ENCODE data around the gene COX6B1. TPM values are rescaled to one million over a fixed set of nuclear protein-coding genes. Genes with fewer than 3 reads are reported as not detected.
"Not testable (repeated sequence)": the region's sequence is repeated elsewhere in the genome, so short reads cannot be mapped to it uniquely, and the experiment has no call there.

Gene COX6B1
- total RNA-seq, 2 experiments from 2014 or later: 426 to 431 TPM

GRCh38 chr19:35655600-35655999 lies 7.5 kb downstream of the COX6B1 start:
- ChIA-PET CTCF (interaction anchor here (1.1 to 1.2 kb wide), 2 partner anchors 9 to 37 kb away, joined by 3 to 5 read pairs; no protein-coding TSS in a partner anchor), POLR2A (no interaction called here)

- POLR2A ChIA-PET: no interaction called here
- CTCF ChIA-PET: interaction anchor here (1.2 kb wide), 1 partner anchor 36 kb away, joined by 5 read pairs; no protein-coding TSS in a partner anchor
Measured at GRCh38 chr19:35656700-35657099, 8.6 kb downstream of the COX6B1 start.

DNA sequence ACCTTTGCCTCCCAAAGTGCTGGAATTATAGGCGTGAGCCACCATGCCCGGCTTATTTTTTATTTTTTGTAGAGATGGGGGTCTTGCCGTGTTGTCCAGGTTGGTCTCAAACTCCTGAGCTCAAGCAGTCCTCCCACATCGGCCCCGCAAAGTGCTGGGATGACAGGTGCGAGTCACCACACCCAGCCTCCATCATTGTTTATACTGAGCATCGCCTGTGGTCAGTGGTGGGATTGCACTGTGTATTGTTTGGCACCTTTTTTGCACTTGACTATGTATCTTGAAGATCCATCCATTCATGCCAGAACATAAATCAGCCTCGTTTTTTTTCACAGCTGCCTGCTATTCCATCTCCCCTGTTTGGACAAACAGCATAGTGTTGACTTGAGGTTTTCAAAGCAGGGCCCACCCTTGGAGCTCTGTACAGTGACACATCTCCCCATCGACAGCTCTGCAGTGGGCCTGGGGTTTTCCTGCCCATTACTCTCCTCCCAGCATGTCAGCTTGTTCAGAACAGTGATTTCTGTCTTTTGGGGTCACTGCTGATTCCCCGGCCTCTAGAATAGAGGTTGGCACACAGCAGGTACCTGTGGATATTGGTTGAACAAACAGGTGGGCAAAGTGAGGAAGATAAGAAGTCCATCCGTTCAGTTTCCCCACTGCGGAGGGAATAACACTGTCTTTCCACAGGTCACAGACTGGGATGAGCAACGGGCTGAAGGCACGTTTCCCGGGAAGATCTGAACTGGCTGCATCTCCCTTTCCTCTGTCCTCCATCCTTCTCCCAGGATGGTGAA lies 10.0 kb downstream of the COX6B1 start:
- CTCF ChIA-PET: no interaction called here
- POLR2A ChIA-PET: interaction anchor here (1.1 kb wide), 1 partner anchor 10 kb away, joined by 3 read pairs; the partner anchor contains the start of gene COX6B1

DNA sequence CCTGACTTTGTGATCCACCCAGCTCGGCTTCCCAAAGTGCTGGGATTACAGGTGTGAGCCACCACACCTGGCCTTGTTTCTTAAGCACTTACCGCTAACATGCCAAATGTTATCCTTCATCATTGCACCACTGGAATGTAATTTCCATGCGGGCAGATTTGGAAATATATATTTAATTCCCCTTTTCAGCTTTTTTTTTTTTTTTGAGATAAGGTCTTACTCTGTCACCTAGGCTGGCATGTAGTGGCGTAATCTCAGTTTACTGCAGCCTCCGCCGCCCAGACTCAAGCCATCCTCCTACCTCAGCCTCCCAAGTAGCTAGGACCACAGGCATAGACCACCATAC lies 13.8 kb downstream of the COX6B1 start:
- ChIA-PET POLR2A (interaction anchor here (0.6 to 0.7 kb wide), 3 partner anchors 57 to 1109 kb away, joined by 3 to 8 read pairs (median 4); no protein-coding TSS in a partner anchor), CTCF (no interaction called here)

GRCh38 chr19:35663981-35664380 lies 15.9 kb downstream of the COX6B1 start:
- CTCF ChIA-PET: interaction anchor here (1.0 kb wide), 1 partner anchor 8 kb away, joined by 3 read pairs; no protein-coding TSS in a partner anchor
- POLR2A ChIA-PET: no interaction called here

DNA sequence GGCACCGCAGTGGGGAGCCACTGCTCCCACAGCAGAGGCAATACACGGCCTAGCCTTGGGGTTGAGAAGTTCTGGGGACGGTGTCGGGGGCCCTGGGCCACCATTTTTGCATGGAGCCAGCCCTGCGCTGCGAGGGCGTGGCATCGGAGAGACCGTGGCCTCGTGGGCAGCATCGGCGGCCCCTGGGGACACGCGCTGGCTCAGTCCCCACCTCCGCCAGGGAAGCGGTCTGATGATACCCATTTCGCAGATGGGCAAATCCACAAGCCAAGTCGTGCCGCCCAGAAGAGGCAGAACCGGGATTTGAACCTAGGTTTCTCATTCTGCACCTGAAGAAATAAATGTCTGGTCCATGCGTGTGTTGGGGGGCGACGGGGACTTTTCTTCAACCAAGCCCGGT lies 17.0 kb downstream of the COX6B1 start:
- POLR2A ChIA-PET: no interaction called here
- CTCF ChIA-PET: interaction anchor here (1.0 kb wide), 1 partner anchor 9 kb away, joined by 3 read pairs; no protein-coding TSS in a partner anchor

GRCh38 chr19:35665604-35666003 lies 17.5 kb downstream of the COX6B1 start:
- ChIA-PET POLR2A (no interaction called here), CTCF (interaction anchor here (0.6 kb wide), 1 partner anchor 17 kb away, joined by 3 read pairs; no protein-coding TSS in a partner anchor)

GRCh38 chr19:35666251-35666913 lies 18.3 kb downstream of the COX6B1 start, which contains the start of gene UPK1A:
UPK1A (plus strand) TSS chr19:35666517; CDS start chr19:35666813, 296 bp downstream.
- CTCF ChIA-PET: interaction anchor here (0.6 kb wide), 1 partner anchor 17 kb away, joined by 3 read pairs; no protein-coding TSS in a partner anchor
- POLR2A ChIA-PET: no interaction called here

- ChIA-PET POLR2A (no interaction called here), CTCF (interaction anchor here (0.7 to 0.9 kb wide), 3 partner anchors 71 to 232 kb away, joined by 3 read pairs; no protein-coding TSS in a partner anchor)
Measured at GRCh38 chr19:35669566-35669965, 21.4 kb downstream of the COX6B1 start.

DNA sequence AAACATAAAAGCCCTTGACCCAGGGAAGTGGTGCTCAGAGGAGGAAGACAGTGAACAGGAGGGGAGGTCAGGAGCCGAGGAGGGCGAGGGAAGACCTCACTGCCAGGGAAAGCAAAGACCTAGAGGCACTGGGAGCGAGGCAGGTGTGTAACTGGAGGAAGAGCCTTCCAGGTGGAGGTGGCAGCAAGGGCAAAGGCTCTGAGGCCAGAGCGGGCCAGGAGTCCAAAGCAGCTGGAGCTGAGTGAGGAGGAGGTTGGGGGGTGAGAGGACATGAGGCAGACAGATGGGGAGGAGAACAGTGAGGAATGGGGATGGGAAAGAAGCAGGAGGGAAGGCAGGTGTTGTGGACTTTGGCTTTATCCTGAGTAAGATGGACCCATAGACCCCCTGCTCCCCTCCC lies 21.9 kb downstream of the COX6B1 start:
- ChIA-PET POLR2A (no interaction called here), CTCF (interaction anchor here (0.7 to 0.9 kb wide), 3 partner anchors 70 to 232 kb away, joined by 3 read pairs; no protein-coding TSS in a partner anchor)

DNA sequence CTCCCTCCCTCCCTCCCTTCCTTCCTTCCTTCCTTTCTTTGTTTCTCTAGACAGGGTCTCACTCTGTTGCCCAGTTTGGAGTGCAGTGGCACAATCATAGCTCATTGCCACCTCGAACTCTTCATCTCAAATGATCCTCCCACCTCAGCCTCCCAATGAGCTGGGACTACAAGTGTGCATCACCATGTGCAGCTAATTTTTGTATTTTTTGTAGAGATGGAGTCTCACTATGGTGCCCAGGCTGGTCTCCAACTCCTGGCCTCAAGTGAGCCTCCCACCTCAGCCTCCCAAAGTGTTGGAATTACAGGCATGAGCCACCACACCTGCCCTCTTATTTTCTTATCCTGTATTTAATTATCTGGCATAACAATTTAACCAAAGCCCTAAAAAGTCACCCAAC lies 22.6 kb downstream of the COX6B1 start:
- POLR2A ChIA-PET: no interaction called here
- CTCF ChIA-PET: no interaction called here

- CTCF ChIA-PET: interaction anchor here (0.7 kb wide), 1 partner anchor 37 kb away, joined by 3 read pairs; no protein-coding TSS in a partner anchor
- POLR2A ChIA-PET: no interaction called here
Measured at GRCh38 chr19:35671818-35672217, 23.7 kb downstream of the COX6B1 start.

DNA sequence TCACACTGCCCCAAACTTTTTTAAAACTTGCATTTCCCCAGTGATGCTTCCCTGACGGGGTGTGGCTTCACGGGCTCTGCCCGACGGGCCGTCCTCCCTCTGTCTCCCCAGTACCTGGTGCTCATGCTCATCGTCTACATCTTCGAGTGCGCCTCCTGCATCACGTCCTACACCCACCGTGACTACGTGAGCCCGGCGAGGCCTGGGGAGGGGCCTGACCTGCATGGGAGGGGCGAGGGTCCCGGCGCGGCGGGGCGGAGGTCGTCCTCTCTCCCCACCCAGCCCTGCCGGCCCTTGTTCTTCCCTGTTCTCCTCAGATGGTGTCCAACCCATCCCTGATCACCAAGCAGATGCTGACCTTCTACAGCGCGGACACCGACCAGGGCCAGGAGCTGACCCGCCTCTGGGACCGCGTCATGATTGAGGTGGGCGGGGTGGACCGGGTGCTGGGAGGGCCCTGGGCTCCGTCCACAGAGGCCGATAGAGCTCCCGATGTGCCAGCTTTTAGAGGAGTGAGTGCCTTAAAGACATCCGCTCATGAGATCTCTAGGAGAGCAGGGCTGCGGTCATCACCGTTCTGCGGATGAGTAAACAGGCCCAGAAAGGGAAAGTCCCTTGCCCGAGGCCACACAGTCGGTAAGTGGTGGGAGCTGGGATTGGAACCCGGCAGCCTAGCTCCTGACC lies 25.1 kb downstream of the COX6B1 start:
- CTCF ChIA-PET: interaction anchor here (0.7 kb wide), 1 partner anchor 92 kb away, joined by 3 read pairs; no protein-coding TSS in a partner anchor
- POLR2A ChIA-PET: interaction anchor here (0.6 to 1.1 kb wide), 2 partner anchors 13 to 25 kb away, joined by 5 to 14 read pairs; partner anchors contain the start of gene COX6B1

GRCh38 chr19:35675589-35676140 lies 27.5 kb downstream of the COX6B1 start:
- POLR2A ChIA-PET: no interaction called here
- CTCF ChIA-PET: no interaction called here

- POLR2A ChIA-PET: no interaction called here
- CTCF ChIA-PET: no interaction called here
Measured at GRCh38 chr19:35689836-35690235, 41.7 kb downstream of the COX6B1 start.

DNA sequence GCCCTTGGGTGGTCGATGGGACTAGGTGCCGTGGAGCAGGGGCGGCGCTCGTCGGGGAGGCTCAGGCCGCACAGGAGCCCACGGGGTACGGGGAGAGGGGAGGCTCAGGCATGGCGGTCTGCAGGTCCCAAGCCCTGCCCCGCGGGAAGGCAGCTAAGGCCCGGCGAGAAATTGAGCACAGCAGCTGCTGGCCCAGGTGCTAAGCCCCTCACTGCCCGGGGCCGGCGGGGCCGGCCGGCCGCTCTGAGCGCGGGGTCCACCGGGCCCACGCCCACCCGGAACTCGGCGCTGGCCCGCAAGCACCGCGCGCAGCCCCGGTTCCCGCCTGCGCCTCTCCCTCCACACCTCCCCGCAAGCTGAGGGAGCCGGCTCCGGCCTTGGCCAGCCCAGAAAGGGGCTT lies 43.0 kb downstream of the COX6B1 start:
- CTCF ChIA-PET, POLR2A ChIA-PET: not testable (repeated sequence)

DNA sequence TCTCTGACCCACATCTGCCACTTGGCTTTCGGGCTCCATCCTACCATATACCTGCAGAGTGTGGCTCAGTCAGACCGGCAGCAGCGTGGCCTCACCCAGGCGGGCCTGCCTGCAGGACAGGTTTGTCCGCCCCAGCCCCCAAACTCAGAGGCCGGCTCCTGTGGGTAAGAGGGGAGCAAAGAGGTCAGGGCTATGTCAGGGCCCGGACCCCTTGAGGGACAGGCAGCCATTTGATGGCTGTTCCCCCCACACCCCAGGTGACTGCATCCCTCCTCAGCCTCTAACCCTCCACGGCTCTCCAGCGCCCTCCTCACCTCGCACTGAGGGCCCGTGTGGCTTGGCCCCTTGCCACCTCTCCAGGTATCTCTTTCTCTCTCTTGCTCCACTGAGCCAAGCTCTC lies 43.9 kb downstream of the COX6B1 start:
- POLR2A ChIA-PET: no interaction called here
- CTCF ChIA-PET: interaction anchor here (0.6 to 2.2 kb wide), 7 partner anchors 11 to 369 kb away, joined by 3 to 9 read pairs (median 6); partner anchors contain the start of gene LIN37

GRCh38 chr19:35693422-35693821 lies 45.3 kb downstream of the COX6B1 start:
- ChIA-PET CTCF (interaction anchor here (0.7 to 2.2 kb wide), 10 partner anchors 9 to 197 kb away, joined by 3 to 9 read pairs (median 6); partner anchors contain the start of gene LIN37), POLR2A (no interaction called here)
